ENCODE results near the gene CISTR. TPM values are rescaled to one million over a fixed set of nuclear protein-coding genes. Genes with fewer than 3 reads are reported as not detected.

The CISTR gene
- total and polyA plus RNA-seq, 2 experiments from 2014 or later = not detected

DNA sequence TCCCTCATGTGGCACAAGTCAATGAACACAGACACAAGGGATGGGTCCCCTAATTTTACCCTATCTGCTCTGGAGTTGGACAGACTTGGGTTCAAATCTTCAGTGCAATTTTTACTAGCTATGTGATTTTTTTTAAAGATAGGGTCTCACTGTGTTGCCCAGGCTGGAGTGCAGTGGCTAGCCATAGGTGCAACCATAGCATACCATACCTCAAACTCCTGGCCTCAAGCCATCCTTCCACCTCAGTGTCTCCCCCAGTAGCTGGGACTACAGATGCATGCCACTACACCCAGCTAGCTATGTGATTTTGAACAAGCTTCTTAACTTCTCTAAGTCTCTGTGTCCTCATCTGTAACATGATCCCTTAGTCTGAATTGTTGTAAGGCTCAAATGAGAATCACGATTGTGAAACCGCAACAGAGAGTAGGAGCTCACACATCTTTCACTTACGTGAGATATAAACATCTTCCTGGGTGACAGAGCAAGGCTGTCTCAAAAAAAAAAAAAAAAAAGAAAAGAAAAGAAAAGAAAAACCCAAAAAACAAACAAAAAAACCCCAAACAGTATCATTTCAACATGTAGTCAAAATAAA lies 29.2 kb downstream of the CISTR start (continued):
- TF ChIP-seq, protein P1, sequence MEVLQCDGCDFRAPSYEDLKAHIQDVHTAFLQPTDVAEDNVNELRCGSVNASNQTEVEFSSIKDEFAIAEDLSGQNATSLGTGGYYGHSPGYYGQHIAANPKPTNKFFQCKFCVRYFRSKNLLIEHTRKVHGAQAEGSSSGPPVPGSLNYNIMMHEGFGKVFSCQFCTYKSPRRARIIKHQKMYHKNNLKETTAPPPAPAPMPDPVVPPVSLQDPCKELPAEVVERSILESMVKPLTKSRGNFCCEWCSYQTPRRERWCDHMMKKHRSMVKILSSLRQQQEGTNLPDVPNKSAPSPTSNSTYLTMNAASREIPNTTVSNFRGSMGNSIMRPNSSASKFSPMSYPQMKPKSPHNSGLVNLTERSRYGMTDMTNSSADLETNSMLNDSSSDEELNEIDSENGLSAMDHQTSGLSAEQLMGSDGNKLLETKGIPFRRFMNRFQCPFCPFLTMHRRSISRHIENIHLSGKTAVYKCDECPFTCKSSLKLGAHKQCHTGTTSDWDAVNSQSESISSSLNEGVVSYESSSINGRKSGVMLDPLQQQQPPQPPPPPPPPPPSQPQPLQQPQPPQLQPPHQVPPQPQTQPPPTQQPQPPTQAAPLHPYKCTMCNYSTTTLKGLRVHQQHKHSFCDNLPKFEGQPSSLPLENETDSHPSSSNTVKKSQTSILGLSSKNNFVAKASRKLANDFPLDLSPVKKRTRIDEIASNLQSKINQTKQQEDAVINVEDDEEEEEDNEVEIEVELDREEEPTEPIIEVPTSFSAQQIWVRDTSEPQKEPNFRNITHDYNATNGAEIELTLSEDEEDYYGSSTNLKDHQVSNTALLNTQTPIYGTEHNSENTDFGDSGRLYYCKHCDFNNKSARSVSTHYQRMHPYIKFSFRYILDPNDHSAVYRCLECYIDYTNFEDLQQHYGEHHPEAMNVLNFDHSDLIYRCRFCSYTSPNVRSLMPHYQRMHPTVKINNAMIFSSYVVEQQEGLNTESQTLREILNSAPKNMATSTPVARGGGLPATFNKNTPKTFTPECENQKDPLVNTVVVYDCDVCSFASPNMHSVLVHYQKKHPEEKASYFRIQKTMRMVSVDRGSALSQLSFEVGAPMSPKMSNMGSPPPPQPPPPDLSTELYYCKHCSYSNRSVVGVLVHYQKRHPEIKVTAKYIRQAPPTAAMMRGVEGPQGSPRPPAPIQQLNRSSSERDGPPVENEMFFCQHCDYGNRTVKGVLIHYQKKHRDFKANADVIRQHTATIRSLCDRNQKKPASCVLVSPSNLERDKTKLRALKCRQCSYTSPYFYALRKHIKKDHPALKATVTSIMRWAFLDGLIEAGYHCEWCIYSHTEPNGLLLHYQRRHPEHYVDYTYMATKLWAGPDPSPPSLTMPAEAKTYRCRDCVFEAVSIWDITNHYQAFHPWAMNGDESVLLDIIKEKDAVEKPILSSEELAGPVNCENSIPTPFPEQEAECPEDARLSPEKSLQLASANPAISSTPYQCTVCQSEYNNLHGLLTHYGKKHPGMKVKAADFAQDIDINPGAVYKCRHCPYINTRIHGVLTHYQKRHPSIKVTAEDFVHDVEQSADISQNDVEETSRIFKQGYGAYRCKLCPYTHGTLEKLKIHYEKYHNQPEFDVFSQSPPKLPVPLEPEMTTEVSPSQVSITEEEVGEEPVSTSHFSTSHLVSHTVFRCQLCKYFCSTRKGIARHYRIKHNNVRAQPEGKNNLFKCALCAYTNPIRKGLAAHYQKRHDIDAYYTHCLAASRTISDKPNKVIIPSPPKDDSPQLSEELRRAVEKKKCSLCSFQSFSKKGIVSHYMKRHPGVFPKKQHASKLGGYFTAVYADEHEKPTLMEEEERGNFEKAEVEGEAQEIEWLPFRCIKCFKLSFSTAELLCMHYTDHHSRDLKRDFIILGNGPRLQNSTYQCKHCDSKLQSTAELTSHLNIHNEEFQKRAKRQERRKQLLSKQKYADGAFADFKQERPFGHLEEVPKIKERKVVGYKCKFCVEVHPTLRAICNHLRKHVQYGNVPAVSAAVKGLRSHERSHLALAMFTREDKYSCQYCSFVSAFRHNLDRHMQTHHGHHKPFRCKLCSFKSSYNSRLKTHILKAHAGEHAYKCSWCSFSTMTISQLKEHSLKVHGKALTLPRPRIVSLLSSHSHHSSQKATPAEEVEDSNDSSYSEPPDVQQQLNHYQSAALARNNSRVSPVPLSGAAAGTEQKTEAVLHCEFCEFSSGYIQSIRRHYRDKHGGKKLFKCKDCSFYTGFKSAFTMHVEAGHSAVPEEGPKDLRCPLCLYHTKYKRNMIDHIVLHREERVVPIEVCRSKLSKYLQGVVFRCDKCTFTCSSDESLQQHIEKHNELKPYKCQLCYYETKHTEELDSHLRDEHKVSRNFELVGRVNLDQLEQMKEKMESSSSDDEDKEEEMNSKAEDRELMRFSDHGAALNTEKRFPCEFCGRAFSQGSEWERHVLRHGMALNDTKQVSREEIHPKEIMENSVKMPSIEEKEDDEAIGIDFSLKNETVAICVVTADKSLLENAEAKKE (CRISPR knock-in tag; IDR thresholded peaks at IDR 0.05) = no peak
- TF ChIP-seq JUNB (IDR thresholded peaks at IDR 0.05; ENCODE audit: unreplicated experiment) (no peak), ZNF114 (CRISPR knock-in tag; IDR thresholded peaks at IDR 0.05) (no peak), EZH2phosphoT487 (IDR thresholded peaks at IDR 0.05; ENCODE audit: unreplicated experiment) (no peak)

DNA sequence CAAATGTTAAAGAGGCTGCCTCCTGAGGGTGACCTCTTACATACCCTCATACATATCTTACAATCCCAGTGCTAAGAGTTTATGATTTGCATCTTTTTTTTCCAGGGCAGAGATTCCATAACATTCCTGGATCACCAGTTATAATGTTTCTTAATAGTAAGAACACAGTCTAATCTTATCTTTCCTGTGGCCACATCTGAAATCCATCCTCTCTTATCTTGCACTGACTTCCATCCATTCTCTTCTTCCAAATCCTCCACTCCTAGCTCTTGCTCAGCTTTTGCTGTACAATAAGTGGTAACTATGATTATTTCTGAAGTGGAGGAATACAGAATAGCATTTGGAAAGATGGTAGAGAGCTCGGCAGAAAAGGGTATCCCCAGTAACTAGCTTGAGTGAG lies 30.8 kb downstream of the CISTR start:
- Mint-ChIP-seq H3K27ac (no peak overlapping the region), H3K4me1 (peaks cover 9% of the 10 kb centered on the region; the same call in 1 of the 3 replicates)
- H3K36me3 ChIP-seq (ENCODE audit: insufficient read depth) = no peaks in the 10 kb centered on the region

More for the DNA sequence above, 30.8 kb downstream of the CISTR start:
- H3K36me3 Mint-ChIP-seq (ENCODE audit: low read depth) = no peaks in the 10 kb centered on the region
- H3K79me2 ChIP-seq (replicated peaks; ENCODE audit: insufficient read depth) = no peaks in the 10 kb centered on the region
- no peak overlapping the region for H3K4me3 ChIP-seq
- no peak overlapping the region for H3K4me3 Mint-ChIP-seq
- TF ChIP-seq, protein P2, sequence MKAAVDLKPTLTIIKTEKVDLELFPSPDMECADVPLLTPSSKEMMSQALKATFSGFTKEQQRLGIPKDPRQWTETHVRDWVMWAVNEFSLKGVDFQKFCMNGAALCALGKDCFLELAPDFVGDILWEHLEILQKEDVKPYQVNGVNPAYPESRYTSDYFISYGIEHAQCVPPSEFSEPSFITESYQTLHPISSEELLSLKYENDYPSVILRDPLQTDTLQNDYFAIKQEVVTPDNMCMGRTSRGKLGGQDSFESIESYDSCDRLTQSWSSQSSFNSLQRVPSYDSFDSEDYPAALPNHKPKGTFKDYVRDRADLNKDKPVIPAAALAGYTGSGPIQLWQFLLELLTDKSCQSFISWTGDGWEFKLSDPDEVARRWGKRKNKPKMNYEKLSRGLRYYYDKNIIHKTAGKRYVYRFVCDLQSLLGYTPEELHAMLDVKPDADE (IDR thresholded peaks at IDR 0.05) = no peak
- TF ChIP-seq EZH2phosphoT487 (IDR thresholded peaks at IDR 0.05; ENCODE audit: unreplicated experiment) (no peak), ZNF331 (CRISPR knock-in tag; IDR thresholded peaks at IDR 0.05; ENCODE audit: low read depth) (no peak), EZH2 (IDR thresholded peaks at IDR 0.05; ENCODE audit: low read depth, unreplicated experiment) (no peak), ZNF114 (CRISPR knock-in tag; IDR thresholded peaks at IDR 0.05) (no peak)
- TF ChIP-seq, protein P1 (CRISPR knock-in tag; IDR thresholded peaks at IDR 0.05) = no peak
- no peaks in the 10 kb centered on the region; the same call in 2 of the 3 replicates for H3K9me3 Mint-ChIP-seq
- no peaks in the 10 kb centered on the region for H4K20me1 ChIP-seq (replicated peaks; ENCODE audit: insufficient read depth)
- no peaks in the 10 kb centered on the region for H3K4me1 ChIP-seq (ENCODE audit: insufficient read depth)
- no peak for DNase-seq (ENCODE audit: low spot score)
- H2AFZ ChIP-seq = no peak overlapping the region
- no peaks in the 10 kb centered on the region for H3F3A ChIP-seq (replicated peaks; ENCODE audit: low read depth)
- no peak for ATAC-seq
- H3K27me3 Mint-ChIP-seq (ENCODE audit: insufficient read depth, low read depth, poor library complexity) = peaks cover 5% of the 10 kb centered on the region
- no peaks in the 10 kb centered on the region for H3K9me2 ChIP-seq (ENCODE audit: insufficient read depth)
- H3K4me2 ChIP-seq = no peak overlapping the region
- no peaks in the 10 kb centered on the region for H3K27me3 ChIP-seq (ENCODE audit: insufficient read depth)
- H3K27ac ChIP-seq (ENCODE audit: low read depth) = no peak overlapping the region

Data from GM23338 (cell line).